ENCODE data around the gene MAGI2. TPM values are rescaled to one million over a fixed set of nuclear protein-coding genes. Genes with fewer than 3 reads are reported as not detected.

Gene MAGI2
- total RNA-seq, 1 experiment from 2014 or later: 14.3 TPM

DNA sequence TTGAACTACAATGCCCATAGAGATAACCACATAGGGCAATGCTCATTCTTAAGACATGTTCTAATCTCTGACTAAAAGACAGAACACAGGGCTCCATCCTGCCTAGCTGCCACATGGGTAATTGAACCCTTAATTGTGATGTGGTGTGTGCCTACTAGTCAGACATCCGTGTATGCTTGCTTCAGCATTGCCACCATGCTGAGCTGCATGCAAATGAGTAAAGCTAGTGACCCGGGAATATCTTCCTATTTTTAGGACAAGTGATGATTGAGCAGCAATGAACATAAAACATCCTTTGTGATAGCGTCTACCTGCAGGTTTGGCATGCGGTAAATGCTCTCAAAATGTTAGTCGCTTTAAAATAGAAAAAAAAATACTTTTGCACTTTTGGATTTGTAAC is 115.8 kb downstream of the MAGI2 start:
- no peaks in the 10 kb centered on the region for H3K79me2 ChIP-seq (ENCODE audit: insufficient read depth, low read length)
- no peak overlapping the region for H2AK5ac ChIP-seq (ENCODE audit: insufficient read length, low read length)
- H3K4ac ChIP-seq (ENCODE audit: low read depth, low read length): no peak overlapping the region
- no peaks in the 10 kb centered on the region for H3K9me3 ChIP-seq (ENCODE audit: control insufficient read depth, low read depth, low read length)
- H3K56ac ChIP-seq (ENCODE audit: insufficient read length, low read depth, low read length): no peak overlapping the region
- no peak for DNase-seq
- H4K5ac ChIP-seq (ENCODE audit: insufficient read length, low read depth, low read length): no peak overlapping the region
- H3K27ac ChIP-seq (ENCODE audit: insufficient read length, low read depth, low read length): no peak overlapping the region
- H3K4me1 Mint-ChIP-seq: no peaks in the 10 kb centered on the region
- no peak overlapping the region for H2BK12ac ChIP-seq (ENCODE audit: insufficient read length, low read depth, low read length)
- no peak overlapping the region for H4K91ac ChIP-seq (ENCODE audit: insufficient read length, low read depth, low read length)
- H4K8ac ChIP-seq (replicated peaks; ENCODE audit: insufficient read length, low read depth, low read length): no peak overlapping the region
- H3K23me2 ChIP-seq (ENCODE audit: insufficient read length, low read depth, low read length, poor library complexity, severe bottlenecking): no peaks in the 10 kb centered on the region
- H2BK120ac ChIP-seq (ENCODE audit: low read depth, low read length, poor library complexity, severe bottlenecking): no peak overlapping the region
- H3K9me3 Mint-ChIP-seq: no peaks in the 10 kb centered on the region
- no peaks in the 10 kb centered on the region for H4K20me1 ChIP-seq (ENCODE audit: control insufficient read depth, insufficient read depth, insufficient read length)
- no peak overlapping the region for H3T11ph ChIP-seq (ENCODE audit: low read length)
- H3K23ac ChIP-seq (ENCODE audit: insufficient read length, low read depth, low read length): no peak overlapping the region
- no peak overlapping the region for H3K9ac ChIP-seq (ENCODE audit: extremely low read depth, insufficient read length, low read length)
- no peak overlapping the region for H3K18ac ChIP-seq (ENCODE audit: insufficient read length, low read depth, low read length)
- no peak overlapping the region for H2BK5ac ChIP-seq (ENCODE audit: insufficient read length, low read length)
- H2BK15ac ChIP-seq (ENCODE audit: low read depth, low read length): no peak overlapping the region
- no peak overlapping the region for H2AFZ ChIP-seq (ENCODE audit: low read length)
- H2BK20ac ChIP-seq (ENCODE audit: low read depth, low read length, poor library complexity, severe bottlenecking): no peak overlapping the region
- H3K14ac ChIP-seq (ENCODE audit: insufficient read depth, low read length): no peak overlapping the region
- H3K4me3 Mint-ChIP-seq: no peak overlapping the region
- H3K79me1 ChIP-seq (ENCODE audit: insufficient read depth, low read depth, low read length, poor library complexity, severe bottlenecking): no peaks in the 10 kb centered on the region
- H3K4me1 ChIP-seq (ENCODE audit: insufficient read depth, low read length): no peaks in the 10 kb centered on the region; the same call in 1 of the 2 replicates
- no peaks in the 10 kb centered on the region for H3K27me3 ChIP-seq (ENCODE audit: insufficient read depth, low read length)
- TF ChIP-seq, protein P1, sequence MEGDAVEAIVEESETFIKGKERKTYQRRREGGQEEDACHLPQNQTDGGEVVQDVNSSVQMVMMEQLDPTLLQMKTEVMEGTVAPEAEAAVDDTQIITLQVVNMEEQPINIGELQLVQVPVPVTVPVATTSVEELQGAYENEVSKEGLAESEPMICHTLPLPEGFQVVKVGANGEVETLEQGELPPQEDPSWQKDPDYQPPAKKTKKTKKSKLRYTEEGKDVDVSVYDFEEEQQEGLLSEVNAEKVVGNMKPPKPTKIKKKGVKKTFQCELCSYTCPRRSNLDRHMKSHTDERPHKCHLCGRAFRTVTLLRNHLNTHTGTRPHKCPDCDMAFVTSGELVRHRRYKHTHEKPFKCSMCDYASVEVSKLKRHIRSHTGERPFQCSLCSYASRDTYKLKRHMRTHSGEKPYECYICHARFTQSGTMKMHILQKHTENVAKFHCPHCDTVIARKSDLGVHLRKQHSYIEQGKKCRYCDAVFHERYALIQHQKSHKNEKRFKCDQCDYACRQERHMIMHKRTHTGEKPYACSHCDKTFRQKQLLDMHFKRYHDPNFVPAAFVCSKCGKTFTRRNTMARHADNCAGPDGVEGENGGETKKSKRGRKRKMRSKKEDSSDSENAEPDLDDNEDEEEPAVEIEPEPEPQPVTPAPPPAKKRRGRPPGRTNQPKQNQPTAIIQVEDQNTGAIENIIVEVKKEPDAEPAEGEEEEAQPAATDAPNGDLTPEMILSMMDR (conservative IDR thresholded peaks at IDR 0.05): no peak
- WGBS (ENCODE audit: extremely low coverage, insufficient read length, low lambda C conversion rate): no CpG with 5 or more reads among the region's 5 CpGs
- H3K36me3 Mint-ChIP-seq (ENCODE audit: insufficient read depth in 1 of 3, low read depth in 3 of 3): no peaks in the 10 kb centered on the region
- H3K4me2 ChIP-seq (ENCODE audit: insufficient read depth, insufficient read length, low read length): no peak overlapping the region
- no peak overlapping the region for H3K27ac Mint-ChIP-seq
- H3K27me3 Mint-ChIP-seq (ENCODE audit: low read depth): no peaks in the 10 kb centered on the region
